PFSK-1 (cell line): Measurements from ENCODE around the gene ADCY2.

Experiments
- FOXP2 ChIP-seq: optimal IDR thresholded peaks from 2 replicates; pipeline ENCODE3; 2011; ENCODE audit warnings: borderline replicate concordance, control low read depth, inconsistent platforms; ENCODE audit not compliant: insufficient read depth; ENCODE audit errors: extremely low read length, extremely low read depth
- POLR2AphosphoS5 ChIP-seq: IDR thresholded peaks from 2 replicates; pipeline ENCODE4 v1.6.1; 2012; ENCODE audit warnings: low read depth, mild to moderate bottlenecking, control low read depth, low read length, moderate library complexity
- REST ChIP-seq, 2 experiments: IDR thresholded peaks; 2 replicates each; pipeline versions ENCODE4 v1.6.1 to v1.8.0; 2011 to 2012; ENCODE audit warnings: low read depth in 2 of 2, low read length in 2 of 2, control low read depth in 1 of 2, inconsistent platforms in 1 of 2, mild to moderate bottlenecking in 1 of 2, moderate library complexity in 1 of 2; ENCODE audit not compliant: insufficient read depth in 1 of 2
- SIN3A ChIP-seq: IDR thresholded peaks from 2 replicates; pipeline ENCODE4 v1.6.1; 2012; ENCODE audit warnings: mild to moderate bottlenecking, low read length, moderate library complexity, borderline replicate concordance; ENCODE audit not compliant: insufficient read depth
- TAF1 ChIP-seq: IDR thresholded peaks from 2 replicates; pipeline ENCODE4 v1.6.1; 2012; ENCODE audit warnings: low read length, control low read depth, borderline replicate concordance; ENCODE audit not compliant: insufficient read depth

- TF ChIP-seq REST (IDR thresholded peaks at IDR 0.05; ENCODE audit: insufficient read depth in 1 of 2, low read depth in 2 of 2, low read length in 2 of 2) (no peak), POLR2AphosphoS5 (no peak), TAF1 (no peak), SIN3A (no peak), FOXP2 (no peak)
These were observed 141.6 kb downstream of the ADCY2 start for GRCh38 chr5:7537573-7537972.
